ENCODE results near the gene LASP1NB.
A peak's percentile ranks its signal among the peaks of the same experiment; 100 is the strongest.

LASP1NB gene

DNA sequence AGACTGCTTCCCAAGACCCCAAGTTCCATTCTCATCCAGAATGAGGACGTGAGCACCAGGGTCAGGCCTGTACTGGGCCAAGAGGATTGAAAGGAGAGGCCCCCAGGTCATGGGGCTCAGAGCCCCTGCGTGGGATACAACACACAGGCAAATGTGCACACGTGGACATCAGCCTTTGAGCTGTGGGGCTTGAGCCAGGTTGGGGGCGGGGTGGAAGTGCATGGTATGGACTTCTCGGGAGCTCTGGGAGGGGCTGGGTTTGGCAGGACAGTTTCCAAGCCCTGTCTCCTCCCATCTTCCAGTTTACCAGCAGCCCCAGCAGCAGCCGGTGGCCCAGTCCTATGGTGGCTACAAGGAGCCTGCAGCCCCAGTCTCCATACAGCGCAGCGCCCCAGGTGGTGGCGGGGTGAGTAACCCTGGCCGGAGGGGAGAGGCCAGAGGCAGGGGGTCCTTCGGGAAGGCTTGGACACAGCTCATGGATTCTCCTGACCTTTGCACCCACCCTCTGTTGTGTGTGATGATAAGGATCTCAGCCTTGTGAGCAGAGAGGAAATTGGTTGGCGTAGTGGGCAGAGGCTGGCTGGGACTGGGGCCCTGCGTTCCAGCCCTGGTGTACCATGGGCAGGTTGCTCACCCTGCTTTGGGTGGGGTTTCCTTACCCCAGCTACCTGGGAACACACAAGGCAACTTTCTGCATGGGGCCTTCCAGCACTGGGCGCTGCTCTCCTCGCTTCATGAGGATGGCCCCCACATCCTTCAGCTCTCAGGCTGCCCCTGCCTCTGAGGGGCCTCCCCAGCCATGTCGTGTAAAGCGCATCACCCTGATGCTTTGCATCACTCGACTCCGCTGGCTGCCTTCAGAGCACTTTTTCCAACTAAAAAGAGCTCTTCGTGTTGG is 10.4 kb upstream of the LASP1NB start (continued):
- TF ChIP-seq, protein P1, sequence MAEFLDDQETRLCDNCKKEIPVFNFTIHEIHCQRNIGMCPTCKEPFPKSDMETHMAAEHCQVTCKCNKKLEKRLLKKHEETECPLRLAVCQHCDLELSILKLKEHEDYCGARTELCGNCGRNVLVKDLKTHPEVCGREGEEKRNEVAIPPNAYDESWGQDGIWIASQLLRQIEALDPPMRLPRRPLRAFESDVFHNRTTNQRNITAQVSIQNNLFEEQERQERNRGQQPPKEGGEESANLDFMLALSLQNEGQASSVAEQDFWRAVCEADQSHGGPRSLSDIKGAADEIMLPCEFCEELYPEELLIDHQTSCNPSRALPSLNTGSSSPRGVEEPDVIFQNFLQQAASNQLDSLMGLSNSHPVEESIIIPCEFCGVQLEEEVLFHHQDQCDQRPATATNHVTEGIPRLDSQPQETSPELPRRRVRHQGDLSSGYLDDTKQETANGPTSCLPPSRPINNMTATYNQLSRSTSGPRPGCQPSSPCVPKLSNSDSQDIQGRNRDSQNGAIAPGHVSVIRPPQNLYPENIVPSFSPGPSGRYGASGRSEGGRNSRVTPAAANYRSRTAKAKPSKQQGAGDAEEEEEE (CRISPR knock-in tag; IDR thresholded peaks at IDR 0.05; ENCODE audit: borderline replicate concordance): no peak
- no peak for TF ChIP-seq TGIF2 (CRISPR knock-in tag; IDR thresholded peaks at IDR 0.05)
- TF ChIP-seq ATM (IDR thresholded peaks at IDR 0.05; ENCODE audit: borderline replicate concordance): no peak
- no peak for TF ChIP-seq ONECUT2 (CRISPR knock-in tag; IDR thresholded peaks at IDR 0.05)
- TF ChIP-seq, protein P2, sequence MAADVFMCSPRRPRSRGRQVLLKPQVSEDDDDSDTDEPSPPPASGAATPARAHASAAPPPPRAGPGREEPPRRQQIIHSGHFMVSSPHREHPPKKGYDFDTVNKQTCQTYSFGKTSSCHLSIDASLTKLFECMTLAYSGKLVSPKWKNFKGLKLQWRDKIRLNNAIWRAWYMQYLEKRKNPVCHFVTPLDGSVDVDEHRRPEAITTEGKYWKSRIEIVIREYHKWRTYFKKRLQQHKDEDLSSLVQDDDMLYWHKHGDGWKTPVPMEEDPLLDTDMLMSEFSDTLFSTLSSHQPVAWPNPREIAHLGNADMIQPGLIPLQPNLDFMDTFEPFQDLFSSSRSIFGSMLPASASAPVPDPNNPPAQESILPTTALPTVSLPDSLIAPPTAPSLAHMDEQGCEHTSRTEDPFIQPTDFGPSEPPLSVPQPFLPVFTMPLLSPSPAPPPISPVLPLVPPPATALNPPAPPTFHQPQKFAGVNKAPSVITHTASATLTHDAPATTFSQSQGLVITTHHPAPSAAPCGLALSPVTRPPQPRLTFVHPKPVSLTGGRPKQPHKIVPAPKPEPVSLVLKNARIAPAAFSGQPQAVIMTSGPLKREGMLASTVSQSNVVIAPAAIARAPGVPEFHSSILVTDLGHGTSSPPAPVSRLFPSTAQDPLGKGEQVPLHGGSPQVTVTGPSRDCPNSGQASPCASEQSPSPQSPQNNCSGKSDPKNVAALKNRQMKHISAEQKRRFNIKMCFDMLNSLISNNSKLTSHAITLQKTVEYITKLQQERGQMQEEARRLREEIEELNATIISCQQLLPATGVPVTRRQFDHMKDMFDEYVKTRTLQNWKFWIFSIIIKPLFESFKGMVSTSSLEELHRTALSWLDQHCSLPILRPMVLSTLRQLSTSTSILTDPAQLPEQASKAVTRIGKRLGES (CRISPR knock-in tag; IDR thresholded peaks at IDR 0.05; ENCODE audit: borderline replicate concordance): no peak
- TF ChIP-seq ZNF607 (CRISPR knock-in tag; IDR thresholded peaks at IDR 0.05; ENCODE audit: borderline replicate concordance): peak; percentile 46; the same call in 1 of the 2 replicates
- no peak for TF ChIP-seq SRSF4 (IDR thresholded peaks at IDR 0.05; ENCODE audit: low read depth, low read length, poor library complexity, severe bottlenecking)
- TF ChIP-seq RFXAP (CRISPR knock-in tag; IDR thresholded peaks at IDR 0.05; ENCODE audit: borderline replicate concordance): peak; percentile 89; the same call in 1 of the 2 replicates
- TF ChIP-seq SP1 (IDR thresholded peaks at IDR 0.05): no peak
- TF ChIP-seq SP1 (CRISPR knock-in tag; IDR thresholded peaks at IDR 0.05): peak; percentile 49; the same call in 1 of the 2 replicates
- no peak for TF ChIP-seq SIN3B (IDR thresholded peaks at IDR 0.05; ENCODE audit: low read length)
- TF ChIP-seq ZBTB7B (CRISPR knock-in tag; IDR thresholded peaks at IDR 0.05): peak; percentile 97
- TF ChIP-seq ZNF7 (CRISPR knock-in tag; IDR thresholded peaks at IDR 0.05): no peak
- no peak for TF ChIP-seq ZNF543 (CRISPR knock-in tag; IDR thresholded peaks at IDR 0.05)
- no peak for TF ChIP-seq POLR2AphosphoS5 (IDR thresholded peaks at IDR 0.05; ENCODE audit: low read depth, low read length)
- no peak for TF ChIP-seq DPF2 (CRISPR knock-in tag; IDR thresholded peaks at IDR 0.05; ENCODE audit: borderline replicate concordance, low read depth)
- no peak for TF ChIP-seq ZSCAN30 (CRISPR knock-in tag; IDR thresholded peaks at IDR 0.05)
- TF ChIP-seq IRX3 (CRISPR knock-in tag; IDR thresholded peaks at IDR 0.05; ENCODE audit: borderline replicate concordance, low read depth): no peak
- TF ChIP-seq MAFG (CRISPR knock-in tag; IDR thresholded peaks at IDR 0.05): no peak
- TF ChIP-seq HNRNPUL1 (IDR thresholded peaks at IDR 0.05; ENCODE audit: low read depth, low read length): no peak
- TF ChIP-seq ZNF549 (CRISPR knock-in tag; IDR thresholded peaks at IDR 0.05): peak; percentile 94
- no peak for TF ChIP-seq ZNF556 (CRISPR knock-in tag; IDR thresholded peaks at IDR 0.05; ENCODE audit: borderline replicate concordance)
- TF ChIP-seq PRPF4 (IDR thresholded peaks at IDR 0.05; ENCODE audit: low read depth, low read length, poor library complexity, severe bottlenecking): no peak
- TF ChIP-seq BHLHE40 (IDR thresholded peaks at IDR 0.05; ENCODE audit: low read length): no peak
- TF ChIP-seq ZFP82 (CRISPR knock-in tag; IDR thresholded peaks at IDR 0.05; ENCODE audit: borderline replicate concordance): no peak
- TF ChIP-seq ZBTB20 (CRISPR knock-in tag; IDR thresholded peaks at IDR 0.05; ENCODE audit: borderline replicate concordance, low read depth): no peak; the same call in 1 of the 2 replicates
- TF ChIP-seq, protein P3, sequence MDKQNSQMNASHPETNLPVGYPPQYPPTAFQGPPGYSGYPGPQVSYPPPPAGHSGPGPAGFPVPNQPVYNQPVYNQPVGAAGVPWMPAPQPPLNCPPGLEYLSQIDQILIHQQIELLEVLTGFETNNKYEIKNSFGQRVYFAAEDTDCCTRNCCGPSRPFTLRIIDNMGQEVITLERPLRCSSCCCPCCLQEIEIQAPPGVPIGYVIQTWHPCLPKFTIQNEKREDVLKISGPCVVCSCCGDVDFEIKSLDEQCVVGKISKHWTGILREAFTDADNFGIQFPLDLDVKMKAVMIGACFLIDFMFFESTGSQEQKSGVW (CRISPR knock-in tag; IDR thresholded peaks at IDR 0.05; ENCODE audit: borderline replicate concordance): no peak

Measured in HepG2 (cell line).